Measurements from ENCODE around the gene SLC52A3. TPM values are rescaled to one million over a fixed set of nuclear protein-coding genes. Genes with fewer than 3 reads are reported as not detected.

SLC52A3 gene
- total and polyA plus RNA-seq, 2 experiments from 2014 or later: not detected

DNA sequence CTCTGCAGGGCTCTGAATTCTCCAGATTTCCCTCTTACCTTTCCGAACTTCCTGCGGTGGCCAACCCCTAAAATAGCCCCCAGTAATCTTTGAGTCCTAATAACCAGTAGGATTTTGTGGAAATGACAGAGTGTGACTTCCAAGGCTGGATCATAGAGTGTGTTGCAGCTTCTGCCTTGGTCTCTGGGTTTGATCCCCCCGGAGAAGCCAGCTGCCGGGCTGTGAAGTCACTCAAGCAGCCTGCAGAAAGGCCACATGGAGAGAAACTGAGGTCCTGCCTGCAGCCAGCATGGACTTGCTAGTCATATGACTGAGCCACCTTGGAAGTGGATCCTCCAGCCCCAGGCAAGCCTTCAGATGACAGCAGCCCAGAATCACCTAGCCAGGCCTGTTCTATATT is 46.4 kb downstream of the SLC52A3 start:
- Histone ChIP-seq H3K4me2 (ENCODE audit: unreplicated experiment) (no peak overlapping the region), H3K4me1 (ENCODE audit: insufficient read depth) (no peaks in the 10 kb centered on the region), H3F3A (ENCODE audit: insufficient read depth) (no peaks in the 10 kb centered on the region), H4K20me1 (ENCODE audit: insufficient read depth) (no peaks in the 10 kb centered on the region), H3K27me3 (replicated peaks; ENCODE audit: insufficient read depth) (peaks cover 72% of the 10 kb centered on the region), H2AFZ (no peak overlapping the region), H3K9ac (no peak overlapping the region), H3K27ac (no peak overlapping the region), H3K9me3 (ENCODE audit: low read depth) (no peaks in the 10 kb centered on the region), H3K79me2 (ENCODE audit: insufficient read depth) (no peaks in the 10 kb centered on the region), H3K4me3 (no peak overlapping the region), H3K9me2 (ENCODE audit: insufficient read depth) (no peaks in the 10 kb centered on the region), H3K36me3 (ENCODE audit: low read depth) (no peaks in the 10 kb centered on the region)
- 43 to 53% methylated on average over 4 of the region's 4 CpGs for WGBS, 2 experiments (ENCODE audit: low coverage in 1 of 2, low lambda C conversion rate in 2 of 2, missing lambda C conversion rate in 2 of 2)
- DNase-seq: no peak
- in situ Hi-C loops (cut with MboI): no loop called here
- TF ChIP-seq EZH2 (IDR thresholded peaks at IDR 0.05; ENCODE audit: insufficient read depth, poor library complexity, severe bottlenecking) (no peak), EZH2phosphoT487 (IDR thresholded peaks at IDR 0.05; ENCODE audit: insufficient read depth, low read depth) (no peak)

- Histone ChIP-seq H3K9ac (no peak overlapping the region), H3K36me3 (ENCODE audit: low read depth) (no peaks in the 10 kb centered on the region), H3K9me3 (ENCODE audit: low read depth) (no peaks in the 10 kb centered on the region), H3F3A (ENCODE audit: insufficient read depth) (no peaks in the 10 kb centered on the region), H3K27ac (no peak overlapping the region), H3K27me3 (replicated peaks; ENCODE audit: insufficient read depth) (peaks cover 65% of the 10 kb centered on the region), H3K9me2 (ENCODE audit: insufficient read depth) (no peaks in the 10 kb centered on the region), H4K20me1 (ENCODE audit: insufficient read depth) (no peaks in the 10 kb centered on the region), H2AFZ (no peak overlapping the region), H3K4me3 (no peak overlapping the region), H3K4me1 (ENCODE audit: insufficient read depth) (no peaks in the 10 kb centered on the region), H3K4me2 (ENCODE audit: unreplicated experiment) (no peak overlapping the region), H3K79me2 (ENCODE audit: insufficient read depth) (no peaks in the 10 kb centered on the region)
- no peak for TF ChIP-seq EZH2 (IDR thresholded peaks at IDR 0.05; ENCODE audit: insufficient read depth, poor library complexity, severe bottlenecking)
- TF ChIP-seq EZH2phosphoT487 (IDR thresholded peaks at IDR 0.05; ENCODE audit: insufficient read depth, low read depth): no peak
- 21 to 36% methylated on average over 10 to 11 of the region's 11 CpGs for WGBS, 2 experiments (ENCODE audit: low coverage in 1 of 2, low lambda C conversion rate in 2 of 2, missing lambda C conversion rate in 2 of 2)
- in situ Hi-C loops (cut with MboI): no loop called here
- DNase-seq: no peak
Measured at GRCh38 chr20:719816-720215, 48.5 kb downstream of the SLC52A3 start.

DNA sequence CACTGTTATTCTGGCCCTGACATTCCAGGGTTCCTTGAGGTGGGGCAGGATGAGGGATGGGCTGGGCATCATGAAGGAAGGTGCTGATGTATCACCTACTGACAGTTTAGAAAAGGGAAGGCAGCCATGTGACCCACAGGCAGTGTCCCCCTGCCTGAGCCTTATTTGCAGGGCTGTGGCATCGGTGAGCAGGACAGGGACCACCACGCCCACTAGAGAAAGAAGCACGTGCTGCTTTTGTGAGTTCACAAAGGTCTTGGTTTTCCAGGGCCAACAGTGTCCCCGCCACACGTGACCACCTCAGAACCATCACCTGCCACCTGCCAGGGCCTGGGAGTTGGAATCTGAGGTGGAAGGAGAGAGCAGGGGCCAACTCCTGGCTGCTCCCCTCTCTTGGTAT is 49.2 kb downstream of the SLC52A3 start:
- Histone ChIP-seq H3F3A (ENCODE audit: insufficient read depth) (no peaks in the 10 kb centered on the region), H3K9ac (no peak overlapping the region), H3K27me3 (replicated peaks; ENCODE audit: insufficient read depth) (peaks cover 68% of the 10 kb centered on the region), H3K4me3 (no peak overlapping the region), H2AFZ (no peak overlapping the region), H3K36me3 (ENCODE audit: low read depth) (no peaks in the 10 kb centered on the region), H3K4me2 (ENCODE audit: unreplicated experiment) (no peak overlapping the region), H3K4me1 (ENCODE audit: insufficient read depth) (no peaks in the 10 kb centered on the region), H3K9me3 (ENCODE audit: low read depth) (no peaks in the 10 kb centered on the region), H3K79me2 (ENCODE audit: insufficient read depth) (no peaks in the 10 kb centered on the region), H3K27ac (no peak overlapping the region), H4K20me1 (ENCODE audit: insufficient read depth) (no peaks in the 10 kb centered on the region), H3K9me2 (ENCODE audit: insufficient read depth) (no peaks in the 10 kb centered on the region)
- DNase-seq: no peak
- in situ Hi-C loops (cut with MboI): no loop called here
- TF ChIP-seq EZH2 (IDR thresholded peaks at IDR 0.05; ENCODE audit: insufficient read depth, poor library complexity, severe bottlenecking): no peak
- no peak for TF ChIP-seq EZH2phosphoT487 (IDR thresholded peaks at IDR 0.05; ENCODE audit: insufficient read depth, low read depth)
- WGBS, 2 experiments (ENCODE audit: low coverage in 1 of 2, low lambda C conversion rate in 2 of 2, missing lambda C conversion rate in 2 of 2): 29 to 42% methylated on average over 5 of the region's 5 CpGs

DNA sequence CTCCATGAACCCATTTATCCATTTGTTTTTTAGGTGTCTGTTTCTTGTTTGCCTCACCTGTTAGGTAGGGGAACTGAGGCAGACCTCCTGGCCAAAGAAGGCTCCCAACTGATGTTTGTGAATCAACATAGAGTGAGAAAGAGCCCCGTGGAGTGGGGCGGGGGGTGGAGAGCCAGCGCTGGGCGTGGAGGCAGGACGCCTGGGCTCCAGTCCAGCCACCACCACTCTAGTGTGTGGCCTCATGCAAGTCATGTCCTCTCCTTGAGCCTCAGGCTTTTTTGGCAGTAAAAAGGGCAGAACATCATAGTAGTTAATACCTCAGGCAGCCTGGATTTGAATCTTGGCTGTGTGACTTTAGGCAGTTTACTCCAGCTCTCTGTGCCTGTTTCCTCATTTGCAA is 50.5 kb downstream of the SLC52A3 start:
- no peaks in the 10 kb centered on the region for H4K20me1 ChIP-seq (ENCODE audit: insufficient read depth)
- no peak overlapping the region for H3K27ac ChIP-seq
- H3K27me3 ChIP-seq (replicated peaks; ENCODE audit: insufficient read depth): peaks cover 57% of the 10 kb centered on the region
- no peak overlapping the region for H2AFZ ChIP-seq
- peak; percentile 49 for DNase-seq
- no peak overlapping the region for H3K4me2 ChIP-seq (ENCODE audit: unreplicated experiment)
- H3K79me2 ChIP-seq (ENCODE audit: insufficient read depth): no peaks in the 10 kb centered on the region
- 0 to 8% methylated on average over 5 of the region's 5 CpGs for WGBS, 2 experiments (ENCODE audit: low coverage in 1 of 2, low lambda C conversion rate in 2 of 2, missing lambda C conversion rate in 2 of 2)
- H3K36me3 ChIP-seq (ENCODE audit: low read depth): no peaks in the 10 kb centered on the region
- no peak overlapping the region for H3K9ac ChIP-seq
- H3K4me1 ChIP-seq (ENCODE audit: insufficient read depth): no peaks in the 10 kb centered on the region
- TF ChIP-seq EZH2phosphoT487 (IDR thresholded peaks at IDR 0.05; ENCODE audit: insufficient read depth, low read depth) (no peak), EZH2 (IDR thresholded peaks at IDR 0.05; ENCODE audit: insufficient read depth, poor library complexity, severe bottlenecking) (no peak)
- in situ Hi-C loops (cut with MboI): no loop called here
- no peaks in the 10 kb centered on the region for H3F3A ChIP-seq (ENCODE audit: insufficient read depth)
- no peak overlapping the region for H3K4me3 ChIP-seq
- no peaks in the 10 kb centered on the region for H3K9me2 ChIP-seq (ENCODE audit: insufficient read depth)
- no peaks in the 10 kb centered on the region for H3K9me3 ChIP-seq (ENCODE audit: low read depth)

GRCh38 chr20:717271-717670 is 51.0 kb downstream of the SLC52A3 start:
- H3F3A ChIP-seq (ENCODE audit: insufficient read depth): no peaks in the 10 kb centered on the region
- TF ChIP-seq EZH2phosphoT487 (IDR thresholded peaks at IDR 0.05; ENCODE audit: insufficient read depth, low read depth) (no peak), EZH2 (IDR thresholded peaks at IDR 0.05; ENCODE audit: insufficient read depth, poor library complexity, severe bottlenecking) (no peak)
- no peaks in the 10 kb centered on the region for H3K9me2 ChIP-seq (ENCODE audit: insufficient read depth)
- no peak overlapping the region for H3K9ac ChIP-seq
- H2AFZ ChIP-seq: no peak overlapping the region
- H3K4me1 ChIP-seq (ENCODE audit: insufficient read depth): no peaks in the 10 kb centered on the region
- no peaks in the 10 kb centered on the region for H3K79me2 ChIP-seq (ENCODE audit: insufficient read depth)
- no peak overlapping the region for H3K4me2 ChIP-seq (ENCODE audit: unreplicated experiment)
- WGBS, 2 experiments (ENCODE audit: low coverage in 1 of 2, low lambda C conversion rate in 2 of 2, missing lambda C conversion rate in 2 of 2): 33% methylated on average over 7 of the region's 7 CpGs
- H3K27me3 ChIP-seq (replicated peaks; ENCODE audit: insufficient read depth): peaks cover 51% of the 10 kb centered on the region
- no peaks in the 10 kb centered on the region for H3K36me3 ChIP-seq (ENCODE audit: low read depth)
- H3K27ac ChIP-seq: no peak overlapping the region
- in situ Hi-C loops (cut with MboI): no loop called here
- no peak for DNase-seq
- no peak overlapping the region for H3K4me3 ChIP-seq
- H3K9me3 ChIP-seq (ENCODE audit: low read depth): no peaks in the 10 kb centered on the region
- H4K20me1 ChIP-seq (ENCODE audit: insufficient read depth): no peaks in the 10 kb centered on the region
